HFFc6 (cell line): Measurements from ENCODE around the gene ZNF136. TPM values are rescaled to one million over a fixed set of nuclear protein-coding genes. Genes with fewer than 3 reads are reported as not detected.

Source experiments
- DNase-seq: peaks from one replicate; pipeline ENCODE4 v3.0.0-alpha.2; 2018
- H3K27ac Mint-ChIP-seq: 2 replicates; pipeline ENCODE4 v1.8.0; 2020; ENCODE audit warnings: mild to moderate bottlenecking, mixed read lengths
- H3K27me3 Mint-ChIP-seq: 2 replicates; pipeline ENCODE4 v1.8.0; 2021; ENCODE audit warnings: mild to moderate bottlenecking, moderate library complexity, mixed read lengths; ENCODE audit not compliant: insufficient read depth
- H3K36me3 Mint-ChIP-seq: 2 replicates; pipeline ENCODE4 v1.8.0; 2021; ENCODE audit warnings: low read depth, mixed read lengths
- H3K4me1 Mint-ChIP-seq: 2 replicates; pipeline ENCODE4 v1.8.0; 2020; ENCODE audit warnings: low read depth, mixed read lengths
- H3K4me3 Mint-ChIP-seq: 2 replicates; pipeline ENCODE4 v1.8.0; 2020; ENCODE audit warnings: mild to moderate bottlenecking, moderate library complexity, mixed read lengths
- H3K9me3 Mint-ChIP-seq: 2 replicates; pipeline ENCODE4 v1.8.0; 2020; ENCODE audit warnings: mild to moderate bottlenecking, mixed read lengths
- total RNA-seq, 6 experiments: library from RNA; stranded (reverse); fragmentation: NEBNext Ultra II Directional; extraction: Animal tissue kit (Norgen Biotek cat#: 25700); gene quantifications; 2 replicates in 1 of 6; 3 replicates in 5 of 6; pipeline ENCODE4 v1.2.3, GENCODE V29; 2021
- TF ChIP-seq, protein P1 (sequence below): fragments of 200-600 bp; sonication (generic); IDR thresholded peaks from 2 replicates; pipeline ENCODE4 v1.5.0; 2021; ENCODE audit warnings: antibody characterized with exemption, mild to moderate bottlenecking

Gene ZNF136
- total RNA-seq, 6 experiments from 2014 or later, result 2.3 to 6.9 (median 3.0) TPM

DNA sequence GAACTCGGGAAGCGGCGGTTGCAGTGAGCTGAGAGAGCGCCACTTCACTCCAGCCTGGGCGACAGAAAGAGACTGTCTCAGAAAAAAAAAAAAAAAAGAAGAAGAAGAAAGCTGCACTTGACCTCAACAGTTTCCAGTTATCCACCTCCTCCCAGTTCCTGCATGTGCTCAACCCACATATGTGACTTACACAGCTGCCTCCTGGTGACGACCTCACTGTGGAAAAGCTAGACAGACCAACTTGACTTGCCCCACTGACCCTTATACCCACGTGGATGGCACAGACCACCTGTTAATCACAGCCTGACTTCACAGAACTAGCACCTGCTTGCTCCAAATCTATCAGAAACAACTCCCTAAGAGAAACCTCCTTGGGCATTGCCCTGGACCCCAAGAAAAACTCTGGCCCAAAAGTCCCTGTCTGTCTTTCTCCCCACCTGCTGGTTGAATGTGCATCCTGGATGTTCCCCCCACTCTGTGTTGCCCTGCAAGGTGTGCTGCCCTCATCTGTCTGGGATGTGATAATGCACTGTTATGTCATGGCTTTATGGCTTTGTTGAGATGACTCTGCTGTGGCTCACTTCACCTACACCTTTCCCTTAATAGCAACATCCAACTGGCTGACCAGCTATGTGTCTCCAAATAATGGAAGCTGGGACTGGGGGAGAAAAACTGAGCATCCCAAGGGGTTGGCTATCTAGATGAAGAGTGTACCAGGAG, 25.5 kb upstream of the ZNF136 start:
- Mint-ChIP-seq H3K4me1 (peaks cover 36% of the 10 kb centered on the region), H3K27me3 (peaks cover 6% of the 10 kb centered on the region), H3K9me3 (peaks cover 43% of the 10 kb centered on the region), H3K36me3 (peaks cover 60% of the 10 kb centered on the region), H3K4me3 (no peak overlapping the region), H3K27ac (peak overlapping the region; percentile 32)
- DNase-seq, result peak; percentile 6
- TF ChIP-seq, protein P1, sequence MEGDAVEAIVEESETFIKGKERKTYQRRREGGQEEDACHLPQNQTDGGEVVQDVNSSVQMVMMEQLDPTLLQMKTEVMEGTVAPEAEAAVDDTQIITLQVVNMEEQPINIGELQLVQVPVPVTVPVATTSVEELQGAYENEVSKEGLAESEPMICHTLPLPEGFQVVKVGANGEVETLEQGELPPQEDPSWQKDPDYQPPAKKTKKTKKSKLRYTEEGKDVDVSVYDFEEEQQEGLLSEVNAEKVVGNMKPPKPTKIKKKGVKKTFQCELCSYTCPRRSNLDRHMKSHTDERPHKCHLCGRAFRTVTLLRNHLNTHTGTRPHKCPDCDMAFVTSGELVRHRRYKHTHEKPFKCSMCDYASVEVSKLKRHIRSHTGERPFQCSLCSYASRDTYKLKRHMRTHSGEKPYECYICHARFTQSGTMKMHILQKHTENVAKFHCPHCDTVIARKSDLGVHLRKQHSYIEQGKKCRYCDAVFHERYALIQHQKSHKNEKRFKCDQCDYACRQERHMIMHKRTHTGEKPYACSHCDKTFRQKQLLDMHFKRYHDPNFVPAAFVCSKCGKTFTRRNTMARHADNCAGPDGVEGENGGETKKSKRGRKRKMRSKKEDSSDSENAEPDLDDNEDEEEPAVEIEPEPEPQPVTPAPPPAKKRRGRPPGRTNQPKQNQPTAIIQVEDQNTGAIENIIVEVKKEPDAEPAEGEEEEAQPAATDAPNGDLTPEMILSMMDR, result peak; percentile 61

DNA sequence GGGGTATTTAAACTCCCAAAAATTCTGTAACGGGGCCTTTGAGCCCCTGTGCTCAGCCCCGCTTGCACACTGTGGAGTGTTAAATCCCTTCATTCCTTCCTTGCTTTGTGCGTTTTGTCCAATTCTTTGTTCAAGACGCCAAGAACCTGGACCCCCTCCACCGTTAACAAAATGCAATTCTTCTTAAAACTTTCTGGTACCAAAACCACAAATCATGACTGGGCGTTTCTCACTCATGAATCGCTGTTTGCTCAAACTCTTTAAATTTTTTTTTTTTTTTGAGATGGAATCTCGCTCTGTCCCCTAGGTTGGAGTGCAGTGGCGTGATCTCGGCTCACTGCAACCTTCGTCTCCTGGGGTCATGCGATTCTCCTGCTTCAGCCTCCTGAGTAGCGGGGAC, 23.6 kb upstream of the ZNF136 start:
- Mint-ChIP-seq H3K9me3 (peaks cover 25% of the 10 kb centered on the region), H3K27ac (peak overlapping the region; percentile 99), H3K36me3 (peaks cover 41% of the 10 kb centered on the region), H3K4me1 (peaks cover 36% of the 10 kb centered on the region), H3K27me3 (peaks cover 6% of the 10 kb centered on the region), H3K4me3 (peak overlapping the region; percentile 98)
- TF ChIP-seq, protein P1, result no peak
- DNase-seq, result no peak

DNA sequence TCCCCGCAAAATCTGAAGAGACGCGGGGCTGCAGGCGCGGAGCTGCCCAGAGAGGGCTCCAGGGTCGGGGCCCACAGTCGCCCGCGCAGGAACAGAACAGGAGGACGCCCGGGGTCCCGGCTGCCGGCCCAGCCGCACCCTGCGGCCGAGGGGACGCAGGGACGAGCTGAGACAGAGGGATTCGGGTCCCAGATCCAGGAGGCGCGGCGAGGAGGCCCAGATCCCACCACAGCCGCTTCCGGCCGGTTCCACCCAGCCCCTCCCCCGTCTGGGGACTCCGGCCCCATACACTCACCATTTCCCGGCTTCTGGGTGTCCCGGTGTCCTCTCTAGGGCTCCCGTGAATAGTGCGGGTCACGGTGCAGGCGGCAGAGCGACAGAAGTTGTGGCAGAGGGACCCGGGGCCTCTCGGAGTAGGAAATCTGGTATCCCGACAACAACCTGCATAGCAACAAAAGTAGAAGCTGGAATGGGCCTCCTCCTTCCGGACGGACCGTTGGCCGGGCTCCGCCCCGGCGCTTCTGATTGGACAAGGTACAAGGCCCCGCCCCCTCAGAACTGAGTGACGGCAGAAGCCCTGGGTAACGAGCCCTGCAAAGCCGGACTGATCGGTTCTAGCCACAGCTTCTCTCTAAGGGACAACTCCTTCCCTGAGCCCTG, 22.9 kb upstream of the ZNF136 start, which contains the start of gene ZNF20:
Gene ZNF20 (minus strand): TSS at position 466 of the 660 bp plus-strand sequence. CDS start 168 bp downstream, at position 298.
- Mint-ChIP-seq H3K4me1 (peaks cover 36% of the 10 kb centered on the region), H3K36me3 (peaks cover 36% of the 10 kb centered on the region), H3K4me3 (peak within 1 kb of the TSS; percentile 98), H3K27me3 (peaks cover 6% of the 10 kb centered on the region), H3K27ac (peak within 1 kb of the TSS; percentile 99), H3K9me3 (peaks cover 20% of the 10 kb centered on the region)
- TF ChIP-seq, protein P1, result no peak
- peak; percentile 94 for DNase-seq

DNA sequence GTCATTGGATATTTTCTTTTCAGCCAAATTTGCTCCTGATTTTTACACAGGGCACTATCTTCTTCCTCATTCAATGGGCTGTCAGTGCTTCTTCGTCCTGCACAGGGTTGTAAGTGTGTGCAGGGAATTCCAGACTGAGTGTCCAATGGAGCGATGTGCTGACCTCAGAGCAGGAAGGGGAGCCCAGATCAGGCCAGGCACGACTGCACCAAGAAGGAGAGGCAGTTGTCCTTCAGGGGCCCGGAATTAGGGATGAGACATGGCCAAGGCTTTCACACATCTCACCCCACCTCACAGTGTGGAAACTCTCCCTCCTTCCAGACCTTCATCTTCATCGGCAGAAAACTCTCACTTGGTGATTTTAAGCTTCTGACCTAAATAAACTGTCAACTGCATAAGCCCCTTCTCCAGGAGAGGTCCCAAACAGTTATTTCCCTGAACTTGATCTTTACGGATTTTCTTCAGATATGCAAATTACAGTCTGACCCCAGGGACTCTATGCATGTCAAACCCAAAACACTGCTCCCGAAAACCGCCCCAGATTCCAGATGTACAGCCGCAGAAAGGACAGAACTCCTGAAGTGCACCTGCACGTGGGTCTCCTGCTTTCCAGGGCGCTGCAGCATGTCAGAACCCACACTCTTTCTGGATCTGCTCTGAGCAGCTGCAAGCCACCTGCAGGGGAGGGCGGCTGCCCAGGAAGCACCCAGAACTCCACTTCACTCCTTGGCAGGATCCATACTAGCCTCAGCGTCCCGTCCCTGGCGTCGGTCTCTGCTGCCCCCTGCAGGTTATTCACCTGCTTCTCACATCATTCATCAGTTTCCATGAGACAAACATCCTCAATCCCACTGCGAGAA, 22.1 kb upstream of the ZNF136 start:
- peak overlapping the region; percentile 98 for H3K4me3 Mint-ChIP-seq
- peaks cover 20% of the 10 kb centered on the region for H3K9me3 Mint-ChIP-seq
- H3K4me1 Mint-ChIP-seq, result peaks cover 36% of the 10 kb centered on the region
- H3K27me3 Mint-ChIP-seq, result peaks cover 6% of the 10 kb centered on the region
- peak; percentile 77 for DNase-seq
- TF ChIP-seq, protein P1, result peak; percentile 96
- peaks cover 36% of the 10 kb centered on the region for H3K36me3 Mint-ChIP-seq
- H3K27ac Mint-ChIP-seq, result peak overlapping the region; percentile 99

DNA sequence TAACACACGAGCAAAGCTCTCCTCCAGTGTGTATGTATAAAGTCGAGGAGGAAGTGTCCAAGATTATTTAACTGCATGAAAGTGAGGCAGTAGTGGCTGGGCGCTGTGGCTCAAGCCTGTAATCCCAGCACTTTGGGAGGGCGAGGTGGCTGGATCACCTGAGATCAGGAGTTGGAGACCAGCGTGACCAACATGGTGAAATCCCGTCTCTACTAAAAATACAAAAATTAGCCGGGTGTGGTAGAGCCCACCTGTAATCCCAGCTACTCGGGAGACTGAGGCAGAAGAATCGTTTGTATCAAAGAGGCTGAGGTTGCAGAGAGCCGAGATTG, 21.5 kb upstream of the ZNF136 start:
- H3K36me3 Mint-ChIP-seq, result peaks cover 39% of the 10 kb centered on the region
- peaks cover 6% of the 10 kb centered on the region for H3K27me3 Mint-ChIP-seq
- H3K4me1 Mint-ChIP-seq, result peaks cover 36% of the 10 kb centered on the region
- H3K4me3 Mint-ChIP-seq, result peak overlapping the region; percentile 98
- DNase-seq, result no peak
- H3K27ac Mint-ChIP-seq, result peak overlapping the region; percentile 99
- TF ChIP-seq, protein P1, result peak; percentile 51
- H3K9me3 Mint-ChIP-seq, result peaks cover 23% of the 10 kb centered on the region
